ENCODE measurements around the gene NAB1. TPM values are rescaled to one million over a fixed set of nuclear protein-coding genes. Genes with fewer than 3 reads are reported as not detected.

The NAB1 gene
- total and polyA plus RNA-seq, 2 donors (not counting 3 experiments of a cell fraction or from before 2014, with no cell fraction given): 7.5 to 36.1 TPM

DNA sequence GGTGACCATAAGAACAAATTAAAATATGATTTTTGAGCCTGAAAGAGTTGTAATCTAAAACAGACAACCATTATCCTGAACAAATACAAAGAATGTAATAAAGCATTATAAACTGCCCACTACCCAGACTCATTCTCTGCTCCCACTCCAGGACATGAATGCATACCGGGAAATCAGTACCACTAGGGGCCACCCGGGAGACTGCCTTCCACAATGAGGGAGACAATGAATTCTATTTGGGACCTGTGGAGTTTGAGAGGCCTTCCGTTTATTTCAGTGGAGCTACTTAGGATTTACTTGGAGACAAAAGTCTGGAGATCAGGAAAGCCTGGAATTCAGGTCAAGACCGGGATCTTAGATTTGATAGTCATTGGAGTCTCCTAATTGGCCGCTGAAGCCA is 50.0 kb downstream of the NAB1 start:
- Histone ChIP-seq H3K9ac (replicated peaks; ENCODE audit: extremely low read depth, insufficient read depth, low read length) (no peak overlapping the region), H3K27ac (ENCODE audit: insufficient read depth, low read depth, low read length) (no peak overlapping the region), H3K4me3 (replicated peaks in 1 of 3; ENCODE audit: insufficient read depth in 1 of 3, low read depth in 1 of 3, low read length in 3 of 3) (no peak overlapping the region), H3K79me2 (ENCODE audit: control insufficient read depth, insufficient read depth, low read length) (no peaks in the 10 kb centered on the region), H3K4me1 (ENCODE audit: control insufficient read depth, extremely low read depth, insufficient read depth, low read length) (no peaks in the 10 kb centered on the region), H4K20me1 (replicated peaks; ENCODE audit: control insufficient read depth, extremely low read depth, insufficient read depth, low read length) (no peaks in the 10 kb centered on the region), H3K36me3 (ENCODE audit: control insufficient read depth in 2 of 2, extremely low read depth in 1 of 2, insufficient read depth in 2 of 2, low read length in 2 of 2) (no peaks in the 10 kb centered on the region), H3K27me3 (ENCODE audit: control insufficient read depth in 2 of 2, insufficient read depth in 2 of 2, low read length in 2 of 2) (no peaks in the 10 kb centered on the region), H3K9me1 (replicated peaks; ENCODE audit: control insufficient read depth, extremely low read depth, insufficient read depth, low read length) (no peaks in the 10 kb centered on the region), H2AFZ (ENCODE audit: low read depth, low read length) (peak overlapping the region; percentile 27), H3K9me3 (replicated peaks; ENCODE audit: control insufficient read depth, insufficient read depth, low read length) (no peaks in the 10 kb centered on the region), H3K4me2 (ENCODE audit: insufficient read depth, low read length) (no peak overlapping the region)
- FAIRE-seq (no peak), DNase-seq (ENCODE audit: low read depth, low spot score) (no peak)
- CTCF ChIA-PET: interaction anchor here (0.6 kb wide), 1 partner anchor 60 kb away, joined by 3 read pairs; no protein-coding TSS in a partner anchor
- dilution Hi-C loops (cut with MboI; ENCODE audit: extremely low pct_ligation_motif_present, low sequenced_read_pairs): no loop called here
- no TSS peak for BruUV-seq (replicated peaks)
- POLR2A ChIA-PET: no interaction called here
- intact Hi-C loops (cut with micrococcal nuclease): no loop called here
- no peak for TF ChIP-seq POLR2A (IDR thresholded peaks at IDR 0.05; ENCODE audit: low read depth, low read length)
- TF ChIP-seq, protein P1, sequence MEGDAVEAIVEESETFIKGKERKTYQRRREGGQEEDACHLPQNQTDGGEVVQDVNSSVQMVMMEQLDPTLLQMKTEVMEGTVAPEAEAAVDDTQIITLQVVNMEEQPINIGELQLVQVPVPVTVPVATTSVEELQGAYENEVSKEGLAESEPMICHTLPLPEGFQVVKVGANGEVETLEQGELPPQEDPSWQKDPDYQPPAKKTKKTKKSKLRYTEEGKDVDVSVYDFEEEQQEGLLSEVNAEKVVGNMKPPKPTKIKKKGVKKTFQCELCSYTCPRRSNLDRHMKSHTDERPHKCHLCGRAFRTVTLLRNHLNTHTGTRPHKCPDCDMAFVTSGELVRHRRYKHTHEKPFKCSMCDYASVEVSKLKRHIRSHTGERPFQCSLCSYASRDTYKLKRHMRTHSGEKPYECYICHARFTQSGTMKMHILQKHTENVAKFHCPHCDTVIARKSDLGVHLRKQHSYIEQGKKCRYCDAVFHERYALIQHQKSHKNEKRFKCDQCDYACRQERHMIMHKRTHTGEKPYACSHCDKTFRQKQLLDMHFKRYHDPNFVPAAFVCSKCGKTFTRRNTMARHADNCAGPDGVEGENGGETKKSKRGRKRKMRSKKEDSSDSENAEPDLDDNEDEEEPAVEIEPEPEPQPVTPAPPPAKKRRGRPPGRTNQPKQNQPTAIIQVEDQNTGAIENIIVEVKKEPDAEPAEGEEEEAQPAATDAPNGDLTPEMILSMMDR (IDR thresholded peaks at IDR 0.05; ENCODE audit: extremely low read depth in 1 of 2, insufficient read depth in 1 of 2, low read depth in 1 of 2, low read length in 2 of 2): peak in 1 of 2 donors; percentile 27

GRCh38 chr2:190701586-190701985 is 52.7 kb downstream of the NAB1 start:
- Histone ChIP-seq H3K9ac (replicated peaks; ENCODE audit: extremely low read depth, insufficient read depth, low read length) (no peak overlapping the region), H3K4me2 (ENCODE audit: insufficient read depth, low read length) (no peak overlapping the region), H3K4me1 (ENCODE audit: control insufficient read depth, extremely low read depth, insufficient read depth, low read length) (no peaks in the 10 kb centered on the region), H3K9me3 (replicated peaks; ENCODE audit: control insufficient read depth, insufficient read depth, low read length) (no peaks in the 10 kb centered on the region), H3K79me2 (ENCODE audit: control insufficient read depth, insufficient read depth, low read length) (no peaks in the 10 kb centered on the region), H3K27me3 (ENCODE audit: control insufficient read depth in 2 of 2, insufficient read depth in 2 of 2, low read length in 2 of 2) (no peaks in the 10 kb centered on the region), H3K27ac (ENCODE audit: insufficient read depth, low read depth, low read length) (no peak overlapping the region), H4K20me1 (replicated peaks; ENCODE audit: control insufficient read depth, extremely low read depth, insufficient read depth, low read length) (no peaks in the 10 kb centered on the region), H3K36me3 (ENCODE audit: control insufficient read depth in 2 of 2, extremely low read depth in 1 of 2, insufficient read depth in 2 of 2, low read length in 2 of 2) (no peaks in the 10 kb centered on the region), H2AFZ (ENCODE audit: low read depth, low read length) (no peak overlapping the region), H3K4me3 (replicated peaks in 1 of 3; ENCODE audit: insufficient read depth in 1 of 3, low read depth in 1 of 3, low read length in 3 of 3) (no peak overlapping the region), H3K9me1 (replicated peaks; ENCODE audit: control insufficient read depth, extremely low read depth, insufficient read depth, low read length) (no peaks in the 10 kb centered on the region)
- no TSS peak for BruUV-seq (replicated peaks)
- intact Hi-C loops (cut with micrococcal nuclease) (no loop called here), dilution Hi-C loops (cut with MboI; ENCODE audit: extremely low pct_ligation_motif_present, low sequenced_read_pairs) (no loop called here)
- DNase-seq (ENCODE audit: low read depth, low spot score) (no peak), FAIRE-seq (no peak)
- ChIA-PET CTCF (interaction anchor here (2.0 kb wide), 1 partner anchor 67 kb away, joined by 5 read pairs; no protein-coding TSS in a partner anchor), POLR2A (no interaction called here)
- no peak for TF ChIP-seq JUN (IDR thresholded peaks at IDR 0.05; ENCODE audit: borderline replicate concordance, insufficient read depth, insufficient read length, low read depth)
- no peak for TF ChIP-seq FOS (IDR thresholded peaks at IDR 0.05; ENCODE audit: borderline replicate concordance, insufficient read depth, low read length)
- TF ChIP-seq MYC (IDR thresholded peaks at IDR 0.05; ENCODE audit: low read depth, low read length): no peak
- TF ChIP-seq GATA2 (IDR thresholded peaks at IDR 0.05; ENCODE audit: insufficient read depth, insufficient read length, low read depth, low read length): no peak
- TF ChIP-seq MAX (IDR thresholded peaks at IDR 0.05; ENCODE audit: insufficient read depth, insufficient read length): no peak
- TF ChIP-seq POLR2A (IDR thresholded peaks at IDR 0.05; ENCODE audit: low read depth, low read length): no peak
- no peak for TF ChIP-seq POLR2AphosphoS5 (IDR thresholded peaks at IDR 0.05; ENCODE audit: insufficient read depth, low read depth, low read length)
- TF ChIP-seq, protein P1 (IDR thresholded peaks at IDR 0.05; ENCODE audit: extremely low read depth in 1 of 2, insufficient read depth in 1 of 2, low read depth in 1 of 2, low read length in 2 of 2): no peak
- no peak for TF ChIP-seq EZH2 (IDR thresholded peaks at IDR 0.05; ENCODE audit: borderline replicate concordance, low read depth, low read length, severe bottlenecking)

All from endothelial cell of umbilical vein (primary cell).